Activated CD8-positive, alpha-beta memory T cell treated with anti-CD3 and anti-CD28 coated beads for 4 hours (primary cell): ENCODE results near the gene ORAI1.
"Not testable (repeated sequence)": the region's sequence is repeated elsewhere in the genome, so short reads cannot be mapped to it uniquely, and the experiment has no call there.

Experiments
- DNase-seq, 2 donors: peaks; one replicate each; pipeline ENCODE4 v3.0.0-alpha.2; 2020; ENCODE audit warnings: low read depth in 2 of 2

ORAI1 gene

DNA sequence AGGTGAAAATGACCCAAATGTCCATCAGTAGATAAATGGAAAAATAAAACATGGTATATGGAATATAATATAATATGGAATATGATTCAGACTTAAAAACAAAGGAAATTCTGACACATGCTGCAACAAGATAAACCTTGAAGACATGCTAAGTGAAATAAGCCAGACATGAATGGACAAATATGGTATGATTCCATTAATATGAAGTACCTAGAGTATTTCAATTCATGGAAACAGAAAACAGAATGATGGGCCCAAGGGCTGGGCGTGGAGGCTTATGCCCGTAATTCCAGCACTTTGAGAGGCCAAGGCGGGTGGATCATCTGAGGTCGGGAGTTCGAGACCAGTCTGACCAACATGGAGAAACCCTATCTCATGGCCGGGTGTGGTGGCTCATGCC is 22.7 kb upstream of the ORAI1 start:
- DNase-seq, result no peak

- no peak for DNase-seq
These were observed 18.0 kb upstream of the ORAI1 start for GRCh38 chr12:121608301-121608700.

- no peak for DNase-seq
These were observed 15.8 kb upstream of the ORAI1 start for GRCh38 chr12:121610239-121611149.

DNA sequence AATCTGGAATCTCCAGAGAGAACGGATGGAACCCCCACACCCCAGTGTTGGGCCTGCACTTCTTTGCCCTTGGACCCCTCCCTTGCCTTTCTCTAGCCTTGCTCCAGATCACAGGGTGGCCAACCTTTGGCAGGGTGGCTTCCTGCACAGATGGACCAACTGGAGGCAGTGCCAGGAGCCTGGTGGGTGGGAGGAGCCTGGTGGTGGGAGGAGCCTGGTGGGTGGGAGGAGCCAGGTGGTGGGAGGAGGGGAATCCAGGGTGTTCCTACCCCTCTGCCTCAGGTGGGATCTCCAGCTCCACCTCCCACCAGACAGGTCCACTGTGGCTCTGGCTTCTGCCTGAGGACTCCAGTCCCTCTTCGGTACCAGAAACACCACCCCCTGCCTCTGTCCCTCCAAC is 15.0 kb upstream of the ORAI1 start:
- no peak for DNase-seq

DNA sequence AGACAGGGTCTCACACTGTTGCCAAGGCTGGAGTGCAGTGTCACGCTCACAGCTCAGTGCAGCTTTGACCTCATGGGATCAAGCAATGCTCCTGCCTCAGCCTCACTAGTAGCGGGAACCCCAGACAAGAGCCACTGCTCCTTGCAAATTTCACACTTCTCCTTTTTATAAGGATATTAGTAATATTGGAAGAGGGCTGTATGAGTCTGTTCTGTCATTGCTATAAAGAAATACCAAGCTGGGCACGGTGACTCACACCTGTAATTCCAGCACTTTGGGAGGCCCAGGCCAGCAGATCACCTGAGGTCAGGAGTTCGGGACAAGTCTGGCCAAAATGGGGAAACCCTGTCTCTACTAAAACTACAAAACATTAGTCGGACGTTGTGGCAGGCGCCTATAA is 12.9 kb upstream of the ORAI1 start:
- DNase-seq, result no peak

- DNase-seq, result no peak
These were observed 11.4 kb upstream of the ORAI1 start for GRCh38 chr12:121614872-121615467.

DNA sequence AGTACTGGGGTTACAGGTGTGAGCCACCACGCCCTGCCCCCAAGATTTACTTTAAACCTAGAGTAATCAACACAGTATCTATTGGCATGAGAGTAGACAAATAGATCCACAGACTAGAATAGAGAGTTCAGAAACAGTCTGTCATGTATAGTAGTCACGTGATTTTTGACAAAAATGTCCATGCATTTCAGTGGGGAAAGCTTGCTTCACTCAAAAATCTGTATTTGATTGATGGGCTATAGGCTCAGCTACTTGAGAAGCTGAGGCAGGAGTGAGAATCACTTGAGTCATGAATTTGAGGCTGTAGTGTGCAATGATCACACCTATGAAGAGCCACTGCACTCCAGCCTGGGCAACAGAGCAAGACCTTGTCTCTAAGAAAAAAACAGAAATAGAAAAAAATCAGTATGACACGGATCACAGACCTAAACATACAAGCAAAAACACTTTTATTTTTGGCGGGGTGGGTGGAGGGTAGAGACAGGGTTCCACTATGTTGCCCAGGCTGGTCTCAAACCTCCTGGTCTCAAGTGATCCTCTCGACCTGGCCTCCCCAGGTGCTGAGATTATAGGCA is 7.6 kb upstream of the ORAI1 start:
- DNase-seq, result no peak

- no peak for DNase-seq
These were observed 5.9 kb upstream of the ORAI1 start for GRCh38 chr12:121620333-121620891.

DNA sequence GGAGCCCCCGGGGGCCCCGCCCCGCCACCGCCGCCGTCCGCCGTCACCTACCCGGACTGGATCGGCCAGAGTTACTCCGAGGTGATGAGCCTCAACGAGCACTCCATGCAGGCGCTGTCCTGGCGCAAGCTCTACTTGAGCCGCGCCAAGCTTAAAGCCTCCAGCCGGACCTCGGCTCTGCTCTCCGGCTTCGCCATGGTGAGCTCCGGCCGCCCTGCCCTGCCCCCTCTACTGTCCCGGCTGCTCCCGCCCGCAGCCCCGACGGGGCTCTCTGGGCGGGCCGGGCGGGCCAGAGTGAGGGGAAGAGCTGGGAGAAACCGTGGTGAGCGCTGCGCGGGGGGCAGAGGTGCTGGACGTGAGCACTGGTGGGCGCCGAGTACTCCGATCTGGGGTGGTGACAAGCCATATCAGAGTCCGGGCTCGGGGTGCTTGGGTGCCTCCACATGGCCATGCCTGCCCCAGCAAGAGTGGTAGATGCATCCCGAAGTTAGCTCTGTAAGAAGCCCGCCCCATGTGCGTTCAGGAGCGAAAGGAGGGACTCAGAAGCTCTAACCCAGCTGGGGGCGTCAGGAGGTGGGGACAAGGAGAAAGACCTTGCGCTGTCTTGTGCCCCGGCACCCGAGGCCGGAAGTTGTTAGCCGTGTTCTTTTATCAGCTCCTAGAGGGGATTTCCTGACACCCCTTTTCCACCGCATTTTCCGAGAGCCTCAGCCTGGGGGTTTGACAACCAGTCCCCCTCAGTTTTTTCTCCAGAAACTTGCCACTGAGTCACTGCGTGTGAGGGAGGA is 717 bp downstream of the ORAI1 start:
- peak; percentile 83 to 94 for DNase-seq

DNA sequence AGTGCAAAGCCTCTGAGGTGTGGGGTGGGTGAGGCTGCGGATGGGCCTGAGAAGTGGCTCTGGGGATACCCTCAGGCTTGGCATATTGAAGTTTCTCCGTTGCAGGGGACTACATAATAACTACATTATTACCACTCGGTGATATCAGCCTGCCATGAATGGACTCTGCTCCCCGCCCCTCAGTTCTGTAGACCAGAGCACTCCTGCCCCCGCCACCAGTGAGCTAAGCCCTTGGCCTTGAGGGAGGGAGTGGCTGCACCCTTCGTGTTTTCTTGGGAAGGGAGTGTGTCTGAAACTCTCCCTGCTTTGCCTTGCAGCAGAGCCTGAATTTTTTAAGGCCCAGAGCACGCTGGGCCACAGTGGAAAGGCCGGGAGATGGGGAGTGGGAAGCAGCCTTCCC is 1.7 kb downstream of the ORAI1 start:
- DNase-seq, result no peak

- DNase-seq, result no peak
These were observed 2.2 kb downstream of the ORAI1 start for GRCh38 chr12:121628536-121628935.

- DNase-seq, result no peak
These were observed 4.5 kb downstream of the ORAI1 start for GRCh38 chr12:121630791-121631355.

DNA sequence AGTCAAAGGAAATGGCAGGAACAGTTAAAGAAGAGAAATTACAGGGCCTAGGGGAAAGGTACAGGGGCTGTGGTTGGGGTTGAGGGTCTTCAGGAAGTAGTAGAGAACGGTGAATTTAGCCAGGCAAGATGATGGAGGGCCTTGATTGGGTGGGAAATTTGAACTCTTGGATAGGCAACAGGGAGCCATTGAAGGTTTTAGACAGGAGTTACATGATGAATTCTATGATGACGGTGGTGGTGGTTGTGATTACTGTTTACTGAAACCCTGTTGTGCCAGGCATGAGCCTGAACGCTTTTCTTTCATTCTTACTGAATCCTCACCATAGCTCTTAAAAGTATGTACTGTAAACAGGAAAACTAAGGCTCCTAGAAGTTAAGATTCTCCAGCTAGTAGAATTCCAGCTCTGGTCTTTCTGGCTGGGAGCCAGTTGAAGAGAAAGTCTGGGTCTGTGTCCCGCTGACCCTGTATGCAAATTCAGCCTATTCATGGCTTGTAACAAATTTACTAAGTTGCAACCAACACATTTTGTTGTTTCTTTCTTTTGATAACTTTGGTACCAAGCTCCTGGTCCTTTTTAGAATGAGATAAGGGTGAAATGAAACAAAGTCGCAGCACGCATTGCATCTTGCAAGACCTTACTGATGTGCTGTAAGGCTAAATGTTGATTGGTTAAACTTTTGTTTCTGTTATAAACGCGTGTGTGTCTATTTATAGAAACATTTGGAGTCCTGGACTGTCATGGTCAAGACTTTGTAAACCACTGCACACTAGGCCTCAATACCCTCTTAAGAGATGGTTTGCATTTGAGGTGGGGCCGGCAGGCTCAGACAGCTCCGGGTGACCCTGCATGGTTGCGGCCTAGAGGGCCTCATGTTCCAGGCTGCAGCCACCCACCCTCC is 6.0 kb downstream of the ORAI1 start:
- DNase-seq, result no peak

DNA sequence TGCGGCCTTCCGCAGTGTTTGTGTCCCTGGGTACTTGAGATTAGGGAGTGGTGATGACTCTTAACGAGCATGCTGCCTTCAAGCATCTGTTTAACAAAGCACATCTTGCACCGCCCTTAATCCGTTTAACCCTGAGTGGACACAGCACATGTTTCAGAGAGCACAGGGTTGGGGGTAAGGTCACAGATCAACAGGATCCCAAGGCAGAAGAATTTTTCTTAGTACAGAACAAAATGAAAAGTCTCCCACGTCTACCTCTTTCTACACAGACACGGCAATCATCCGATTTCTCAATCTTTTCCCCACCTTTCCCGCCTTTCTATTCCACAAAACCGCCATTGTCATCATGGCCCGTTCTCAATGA is 7.5 kb downstream of the ORAI1 start:
- DNase-seq, result not testable (repeated sequence)

- DNase-seq, result no peak
These were observed 8.5 kb downstream of the ORAI1 start for GRCh38 chr12:121634836-121635235.

DNA sequence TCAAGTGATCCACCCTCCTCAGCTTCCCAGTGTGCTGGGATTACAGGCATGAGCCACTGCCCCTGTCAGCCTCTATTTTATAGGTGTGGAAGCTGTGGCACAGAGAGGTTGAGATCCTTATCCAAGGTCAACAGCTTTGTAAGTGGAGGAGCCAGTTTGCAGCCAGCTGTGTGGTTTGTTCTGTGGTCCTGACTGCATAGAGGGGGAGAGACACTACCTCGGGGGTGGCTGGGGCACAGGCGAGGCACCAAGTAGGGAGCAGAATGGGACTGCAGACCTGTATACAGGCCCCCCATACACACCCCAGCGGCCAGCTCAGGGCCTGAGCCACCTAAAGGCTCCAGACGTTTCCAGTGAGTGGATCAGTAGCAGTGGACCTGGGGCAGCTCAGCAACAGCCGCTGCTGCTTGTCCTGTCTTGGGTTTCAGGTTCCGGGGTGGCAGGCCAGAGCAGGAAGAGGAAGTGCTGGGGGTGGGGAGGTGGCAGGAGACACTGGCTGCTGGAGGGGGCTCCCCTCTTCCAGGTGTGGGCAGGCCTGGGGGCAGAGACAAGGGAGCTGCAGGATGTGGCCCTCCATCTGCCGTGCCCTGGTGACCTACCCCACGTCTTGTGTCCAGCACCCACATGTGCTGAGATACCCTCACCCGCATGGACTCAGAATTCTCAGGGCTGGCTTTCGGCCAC is 11.0 kb downstream of the ORAI1 start:
- peak in 1 of 2 donors; percentile 27 for DNase-seq

GRCh38 chr12:121638298-121639202 is 12.2 kb downstream of the ORAI1 start:
- DNase-seq, result no peak

GRCh38 chr12:121641343-121641630 is 15.0 kb downstream of the ORAI1 start:
- DNase-seq, result no peak

DNA sequence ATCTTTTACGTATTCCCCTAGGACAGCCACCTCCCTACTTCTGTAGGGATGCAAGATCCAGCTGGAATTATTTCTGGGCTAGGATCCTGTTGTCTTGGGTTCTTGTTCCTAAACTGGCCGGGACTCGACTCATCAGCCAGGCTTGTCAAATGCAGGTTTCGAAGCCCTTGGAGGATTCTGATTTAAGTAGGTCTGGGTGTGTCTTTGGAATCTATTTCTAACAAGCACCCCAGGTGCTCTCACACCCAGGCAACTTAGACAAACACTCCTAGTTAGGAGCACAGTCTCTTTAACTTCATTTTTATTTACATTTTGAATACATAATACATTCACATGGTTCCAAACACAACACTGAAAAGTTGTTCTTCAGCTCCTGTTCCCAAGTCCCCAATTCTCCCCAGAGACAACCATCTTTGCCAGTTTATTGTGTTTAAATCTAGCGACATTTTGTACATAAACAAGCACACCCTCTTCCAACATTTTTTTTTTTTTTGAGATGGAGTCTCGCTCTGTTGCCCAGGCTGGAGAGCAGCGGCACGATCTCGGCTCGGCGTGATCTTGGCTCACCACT is 22.2 kb downstream of the ORAI1 start:
- no peak for DNase-seq
